Activated B cell treated with CpG ODN at 0.5 μM for 24 hours (primary cell): Measurements from ENCODE around the gene TRIM41. TPM values are rescaled to one million over a fixed set of nuclear protein-coding genes. Genes with fewer than 3 reads are reported as not detected.

Experiments used
- total RNA-seq: library from RNA; stranded (reverse); gene quantifications from 2 replicates; pipeline ENCODE4 v1.2.3, GENCODE V29; 2022

Gene TRIM41
- total RNA-seq, 1 donor from 2014 or later, result 39.6 TPM

Other genes starting within 250 kb of the TRIM41 start
- not detected in 2 replicates for gene BTNL3, start 234.4 kb upstream of the TRIM41 start, total RNA-seq
- 24.3 and 27.6 TPM in 2 replicates for gene BTNL9, start 183.0 kb upstream of the TRIM41 start, total RNA-seq
- gene OR2V1, start 92.1 kb upstream of the TRIM41 start, total RNA-seq, result not detected in 2 replicates
- gene OR2V2, start 75.7 kb upstream of the TRIM41 start, total RNA-seq, result not detected in 2 replicates
- gene TRIM7, start 18.1 kb upstream of the TRIM41 start, total RNA-seq, result 0.32 and 0.51 TPM in 2 replicates
- gene RACK1, start 20.6 kb downstream of the TRIM41 start, total RNA-seq, result 2,528 and 2,812 TPM in 2 replicates
- 30.9 and 36.9 TPM in 2 replicates for gene TRIM52, start 37.9 kb downstream of the TRIM41 start, total RNA-seq
- gene OR4F3, start 144.0 kb downstream of the TRIM41 start, total RNA-seq, result not detected in 2 replicates